Endothelial cell of umbilical vein (primary cell): ENCODE data around the gene ATP2C2. TPM values are rescaled to one million over a fixed set of nuclear protein-coding genes. Genes with fewer than 3 reads are reported as not detected.

Experiments used
- BruUV-seq: library from RNA; stranded (reverse); fragments of 400-500 nt; replicated peaks from 2 replicates; lab custom pipeline; 2021; lab: Mats Ljungman, UMichigan
- CTCF ChIA-PET: fragments of 300-600, 350-600 bp; sonication (Branson Sonifier 250); formaldehyde crosslinking; loops from one replicate; lab custom pipeline; 2021; ENCODE audit warnings: antibody characterized with exemption, inconsistent platforms; lab: Charles Lee
- POLR2A ChIA-PET: fragments of 300-600, 350-600 bp; sonication (Branson Sonifier 250); formaldehyde crosslinking; loops from one replicate; lab custom pipeline; 2021; ENCODE audit warnings: antibody characterized with exemption, inconsistent platforms; lab: Charles Lee
- DNase-seq: peaks from one replicate; pipeline ENCODE4 v3.0.0-alpha.2; 2011; ENCODE audit warnings: low read depth, low spot score
- FAIRE-seq: peaks from 2 replicates; lab custom pipeline; 2011; peaks lifted over from hg19 to GRCh38; lab: Jason Lieb, UNC
- H2AFZ ChIP-seq: 2 replicates; pipeline ENCODE4 v1.6.0; 2012; ENCODE audit warnings: low read depth, low read length, control low read depth, inconsistent platforms
- H3K27ac ChIP-seq: 2 replicates; pipeline ENCODE4 v1.5.1; 2011; ENCODE audit warnings: low read depth, mild to moderate bottlenecking, control low read depth, low read length, moderate library complexity; ENCODE audit not compliant: insufficient read depth
- H3K27me3 ChIP-seq, 2 experiments: 2 replicates each; pipeline versions ENCODE4 v1.6.0 to v1.6.1; 2011; ENCODE audit warnings: low read length in 2 of 2, mixed read lengths in 1 of 2; ENCODE audit not compliant: control insufficient read depth in 2 of 2, insufficient read depth in 2 of 2
- H3K36me3 ChIP-seq, 2 experiments: 2 replicates in 1 of 2; 3 replicates in 1 of 2; pipeline ENCODE4 v1.5.1; 2011; ENCODE audit warnings: low read length in 2 of 2, mild to moderate bottlenecking in 1 of 2, moderate library complexity in 1 of 2; ENCODE audit not compliant: control insufficient read depth in 2 of 2, insufficient read depth in 2 of 2; ENCODE audit errors: extremely low read depth in 1 of 2
- H3K4me1 ChIP-seq: 3 replicates; pipeline ENCODE4 v1.5.1; 2011; ENCODE audit warnings: mild to moderate bottlenecking, low read length; ENCODE audit not compliant: control insufficient read depth, insufficient read depth; ENCODE audit errors: extremely low read depth
- H3K4me2 ChIP-seq: 2 replicates; pipeline ENCODE4 v1.6.1; 2011; ENCODE audit warnings: low read length, control low read depth, mixed read lengths; ENCODE audit not compliant: insufficient read depth
- H3K4me3 ChIP-seq, 3 experiments: fragments of 200-600 bp in 1 of 3; sonication (generic), shearing (Covaris generic) in 1 of 3; replicated peaks in 1 of 3; 2 replicates each; pipeline ENCODE4 v1.5.1; 2011 to 2016; ENCODE audit warnings: control low read depth in 3 of 3, low read length in 3 of 3, mild to moderate bottlenecking in 2 of 3, inconsistent platforms in 1 of 3, low read depth in 1 of 3, moderate library complexity in 1 of 3; ENCODE audit not compliant: insufficient read depth in 1 of 3
- H3K79me2 ChIP-seq: 2 replicates; pipeline ENCODE4 v1.6.0; 2012; ENCODE audit warnings: low read length, inconsistent platforms; ENCODE audit not compliant: control insufficient read depth, insufficient read depth
- H3K9ac ChIP-seq: replicated peaks from 2 replicates; pipeline ENCODE3; 2011; ENCODE audit warnings: low read length, control low read depth; ENCODE audit not compliant: insufficient read depth; ENCODE audit errors: extremely low read depth
- H3K9me1 ChIP-seq: replicated peaks from 3 replicates; pipeline ENCODE4 v1.6.0; 2011; ENCODE audit warnings: mild to moderate bottlenecking, low read length; ENCODE audit not compliant: control insufficient read depth, insufficient read depth; ENCODE audit errors: extremely low read depth
- H3K9me3 ChIP-seq: replicated peaks from 2 replicates; pipeline ENCODE4 v1.5.1; 2012; ENCODE audit warnings: low read length, inconsistent platforms; ENCODE audit not compliant: control insufficient read depth, insufficient read depth
- H4K20me1 ChIP-seq: replicated peaks from 2 replicates; pipeline ENCODE3; 2011; ENCODE audit warnings: mild to moderate bottlenecking, low read length; ENCODE audit not compliant: control insufficient read depth, insufficient read depth; ENCODE audit errors: extremely low read depth
- EZH2 ChIP-seq: IDR thresholded peaks from 2 replicates; pipeline ENCODE4 v1.6.1; 2012; ENCODE audit warnings: borderline replicate concordance, low read depth, mild to moderate bottlenecking, moderate library complexity, low read length, inconsistent platforms; ENCODE audit not compliant: severe bottlenecking
- FOS ChIP-seq: IDR thresholded peaks from 2 replicates; pipeline ENCODE4 v1.6.1; 2011; ENCODE audit warnings: mild to moderate bottlenecking, low read length, moderate library complexity, borderline replicate concordance; ENCODE audit not compliant: insufficient read depth
- GATA2 ChIP-seq: IDR thresholded peaks from 2 replicates; pipeline ENCODE4 v1.7.0; 2011; ENCODE audit warnings: low read depth, mild to moderate bottlenecking, moderate library complexity, mixed read lengths, low read length; ENCODE audit not compliant: insufficient read length, insufficient read depth
- JUN ChIP-seq: IDR thresholded peaks from 2 replicates; pipeline ENCODE4 v1.6.1; 2011; ENCODE audit warnings: borderline replicate concordance, low read depth; ENCODE audit not compliant: insufficient read length, insufficient read depth
- MYC ChIP-seq: IDR thresholded peaks from one replicate; pipeline ENCODE4 v1.6.1; 2011; ENCODE audit warnings: mild to moderate bottlenecking, low read depth, low read length
- POLR2A ChIP-seq: IDR thresholded peaks from 2 replicates; pipeline ENCODE4 v1.6.1; 2012; ENCODE audit warnings: low read depth, mild to moderate bottlenecking, control low read depth, low read length
- POLR2AphosphoS5 ChIP-seq: IDR thresholded peaks from 2 replicates; pipeline ENCODE4 v1.6.1; 2012; ENCODE audit warnings: low read depth, mild to moderate bottlenecking, control low read depth, low read length, moderate library complexity; ENCODE audit not compliant: insufficient read depth
- dilution Hi-C: fragments of 300-500 bp; cut with MboI; formaldehyde crosslinking; loops from one replicate; pipeline ENCODE4 v1.15.0; 2019; ENCODE audit warnings: low sequenced_read_pairs; ENCODE audit not compliant: extremely low pct_ligation_motif_present
- intact Hi-C: fragments of 100-400 bp; cut with micrococcal nuclease; formaldehyde crosslinking; loops from one replicate; pipeline ENCODE4 v1.10.0; 2022
- polyA plus RNA-seq, 4 experiments: library from polyadenylated mRNA; depleted of rRNA in 3 of 4; stranded (reverse) in 3 of 4; unstranded in 1 of 4; fragments of >200 nt; gene quantifications; 2 replicates each; pipeline versions ENCODE4 v1.2.1 to v1.2.3, GENCODE V29; 2011 to 2012; ENCODE audit warnings: missing spikeins in 1 of 4
- total RNA-seq: library from RNA; stranded (reverse); gene quantifications from 2 replicates; pipeline ENCODE4 v1.2.3, GENCODE V29; 2021
- TF ChIP-seq, protein P1 (sequence below), 2 donors: IDR thresholded peaks; 1 replicate in 1 of 2; 2 replicates in 1 of 2; pipeline ENCODE4 v1.5.1; 2011; ENCODE audit warnings: low read length in 2 of 2, mild to moderate bottlenecking in 2 of 2, moderate library complexity in 2 of 2, control low read depth in 1 of 2, inconsistent platforms in 1 of 2, low read depth in 1 of 2; ENCODE audit not compliant: insufficient read depth in 1 of 2; ENCODE audit errors: extremely low read depth in 1 of 2
- TF ChIP-seq, protein P2 (sequence below): IDR thresholded peaks from 2 replicates; pipeline ENCODE4 v1.6.1; 2011; ENCODE audit not compliant: insufficient read depth, insufficient read length

Gene ATP2C2
- total and polyA plus RNA-seq, 2 donors (not counting 3 experiments of a cell fraction or from before 2014, with no cell fraction given), result not detected

DNA sequence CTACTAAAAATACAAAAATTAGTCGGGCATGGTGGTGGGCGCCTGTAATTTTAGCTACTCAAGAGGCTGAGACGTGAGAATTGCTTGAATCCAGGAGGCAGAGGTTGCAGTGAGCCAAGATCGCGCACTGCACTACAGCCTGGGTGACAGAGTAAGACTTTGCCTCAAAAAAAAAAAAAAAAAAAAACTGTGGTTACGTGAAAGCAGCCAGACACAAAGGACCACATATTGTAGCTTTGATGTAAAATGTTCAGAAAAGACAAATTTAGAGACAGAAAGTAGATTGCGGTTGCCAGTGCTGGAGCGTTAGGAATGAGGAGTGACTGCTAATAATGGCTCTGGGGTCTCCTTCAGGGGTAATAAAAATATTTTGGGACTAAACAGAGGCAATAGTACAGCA, 140.2 kb downstream of the ATP2C2 start:
- no peaks in the 10 kb centered on the region for H3K27me3 ChIP-seq
- H3K9ac ChIP-seq, result no peak overlapping the region
- intact Hi-C loops, result no loop called here
- FAIRE-seq (no peak), DNase-seq (no peak)
- peaks cover 13% of the 10 kb centered on the region for H3K4me1 ChIP-seq
- BruUV-seq, result no TSS peak
- no peaks in the 10 kb centered on the region for H3K36me3 ChIP-seq
- CTCF ChIA-PET, result interaction anchor here (1.0 to 9.0 kb wide), 5 partner anchors 15 to 552 kb away, joined by 7 to 154 read pairs (median 30); no protein-coding TSS in a partner anchor
- POLR2A ChIA-PET, result no interaction called here
- H3K79me2 ChIP-seq, result peaks cover 4% of the 10 kb centered on the region
- no peak overlapping the region for H2AFZ ChIP-seq
- no peaks in the 10 kb centered on the region for H3K9me3 ChIP-seq
- no peak overlapping the region for H3K4me3 ChIP-seq
- no peak overlapping the region for H3K4me2 ChIP-seq
- TF ChIP-seq, protein P1, sequence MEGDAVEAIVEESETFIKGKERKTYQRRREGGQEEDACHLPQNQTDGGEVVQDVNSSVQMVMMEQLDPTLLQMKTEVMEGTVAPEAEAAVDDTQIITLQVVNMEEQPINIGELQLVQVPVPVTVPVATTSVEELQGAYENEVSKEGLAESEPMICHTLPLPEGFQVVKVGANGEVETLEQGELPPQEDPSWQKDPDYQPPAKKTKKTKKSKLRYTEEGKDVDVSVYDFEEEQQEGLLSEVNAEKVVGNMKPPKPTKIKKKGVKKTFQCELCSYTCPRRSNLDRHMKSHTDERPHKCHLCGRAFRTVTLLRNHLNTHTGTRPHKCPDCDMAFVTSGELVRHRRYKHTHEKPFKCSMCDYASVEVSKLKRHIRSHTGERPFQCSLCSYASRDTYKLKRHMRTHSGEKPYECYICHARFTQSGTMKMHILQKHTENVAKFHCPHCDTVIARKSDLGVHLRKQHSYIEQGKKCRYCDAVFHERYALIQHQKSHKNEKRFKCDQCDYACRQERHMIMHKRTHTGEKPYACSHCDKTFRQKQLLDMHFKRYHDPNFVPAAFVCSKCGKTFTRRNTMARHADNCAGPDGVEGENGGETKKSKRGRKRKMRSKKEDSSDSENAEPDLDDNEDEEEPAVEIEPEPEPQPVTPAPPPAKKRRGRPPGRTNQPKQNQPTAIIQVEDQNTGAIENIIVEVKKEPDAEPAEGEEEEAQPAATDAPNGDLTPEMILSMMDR (IDR thresholded peaks at IDR 0.05; ENCODE audit: extremely low read depth in 1 of 2, insufficient read depth in 1 of 2, low read depth in 1 of 2, low read length in 2 of 2), result no peak
- TF ChIP-seq JUN (no peak), EZH2 (no peak), POLR2A (no peak), MYC (no peak), GATA2 (no peak), POLR2AphosphoS5 (no peak), FOS (no peak)
- TF ChIP-seq, protein P2, sequence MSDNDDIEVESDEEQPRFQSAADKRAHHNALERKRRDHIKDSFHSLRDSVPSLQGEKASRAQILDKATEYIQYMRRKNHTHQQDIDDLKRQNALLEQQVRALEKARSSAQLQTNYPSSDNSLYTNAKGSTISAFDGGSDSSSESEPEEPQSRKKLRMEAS, result no peak
- dilution Hi-C loops, result loop anchor here (25.0 kb wide), 1 partner anchor 104 kb away; the partner anchor contains the start of gene COTL1
- no peaks in the 10 kb centered on the region for H4K20me1 ChIP-seq
- H3K27ac ChIP-seq, result no peak overlapping the region
- no peaks in the 10 kb centered on the region for H3K9me1 ChIP-seq
